Measurements from ENCODE around the gene SYT7.

- TF ChIP-seq POLR2A (IDR thresholded peaks at IDR 0.05), result no peak
- TF ChIP-seq, protein P1, sequence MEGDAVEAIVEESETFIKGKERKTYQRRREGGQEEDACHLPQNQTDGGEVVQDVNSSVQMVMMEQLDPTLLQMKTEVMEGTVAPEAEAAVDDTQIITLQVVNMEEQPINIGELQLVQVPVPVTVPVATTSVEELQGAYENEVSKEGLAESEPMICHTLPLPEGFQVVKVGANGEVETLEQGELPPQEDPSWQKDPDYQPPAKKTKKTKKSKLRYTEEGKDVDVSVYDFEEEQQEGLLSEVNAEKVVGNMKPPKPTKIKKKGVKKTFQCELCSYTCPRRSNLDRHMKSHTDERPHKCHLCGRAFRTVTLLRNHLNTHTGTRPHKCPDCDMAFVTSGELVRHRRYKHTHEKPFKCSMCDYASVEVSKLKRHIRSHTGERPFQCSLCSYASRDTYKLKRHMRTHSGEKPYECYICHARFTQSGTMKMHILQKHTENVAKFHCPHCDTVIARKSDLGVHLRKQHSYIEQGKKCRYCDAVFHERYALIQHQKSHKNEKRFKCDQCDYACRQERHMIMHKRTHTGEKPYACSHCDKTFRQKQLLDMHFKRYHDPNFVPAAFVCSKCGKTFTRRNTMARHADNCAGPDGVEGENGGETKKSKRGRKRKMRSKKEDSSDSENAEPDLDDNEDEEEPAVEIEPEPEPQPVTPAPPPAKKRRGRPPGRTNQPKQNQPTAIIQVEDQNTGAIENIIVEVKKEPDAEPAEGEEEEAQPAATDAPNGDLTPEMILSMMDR (IDR thresholded peaks at IDR 0.05), result no peak
- TF ChIP-seq POLR2AphosphoS5 (IDR thresholded peaks at IDR 0.05), result no peak
- no peak for TF ChIP-seq EP300 (IDR thresholded peaks at IDR 0.05)
Observed at GRCh38 chr11:61560751-61561150, 20.1 kb downstream of the SYT7 start.
